Mesothelial cell of epicardium (in vitro differentiated cells): ENCODE measurements around the gene CHRNA10. TPM values are rescaled to one million over a fixed set of nuclear protein-coding genes. Genes with fewer than 3 reads are reported as not detected.

Experiments used
- DNase-seq, 2 experiments: peaks; one replicate each; pipeline ENCODE4 v3.0.0; 2021; ENCODE audit warnings: low spot score in 2 of 2; ENCODE audit not compliant: unreplicated experiment in 2 of 2
- H3K27ac Mint-ChIP-seq: 2 replicates; pipeline ENCODE4 v1.8.0; 2021; ENCODE audit warnings: mixed read lengths
- H3K27me3 Mint-ChIP-seq: 2 replicates; pipeline ENCODE4 v1.8.0; 2021; ENCODE audit warnings: low read depth, mixed read lengths
- H3K36me3 Mint-ChIP-seq: 2 replicates; pipeline ENCODE4 v1.8.0; 2021; ENCODE audit warnings: mixed read lengths
- H3K4me1 Mint-ChIP-seq: 2 replicates; pipeline ENCODE4 v1.8.0; 2021; ENCODE audit warnings: mixed read lengths
- H3K4me3 Mint-ChIP-seq: 2 replicates; pipeline ENCODE4 v1.8.0; 2021; ENCODE audit warnings: mild to moderate bottlenecking, moderate library complexity, mixed read lengths
- H3K9me3 Mint-ChIP-seq: 2 replicates; pipeline ENCODE4 v1.8.0; 2021; ENCODE audit warnings: mixed read lengths
- total RNA-seq: library from RNA; stranded (reverse); gene quantifications from 3 replicates; pipeline ENCODE4 v1.2.1, GENCODE V29; 2021
- TF ChIP-seq, protein P1 (sequence below): fragments of 200-600 bp; sonication (generic); IDR thresholded peaks from one replicate; pipeline ENCODE4 v1.5.0; 2021; ENCODE audit warnings: antibody characterized with exemption; ENCODE audit not compliant: unreplicated experiment

Gene CHRNA10
- total RNA-seq, 1 donor from 2014 or later, result 2.9 TPM

GRCh38 chr11:3669742-3670183, 1.4 kb downstream of the CHRNA10 start:
- peaks cover 48% of the 10 kb centered on the region for H3K36me3 Mint-ChIP-seq
- H3K27me3 Mint-ChIP-seq, result no peaks in the 10 kb centered on the region
- H3K27ac Mint-ChIP-seq, result no peak overlapping the region
- H3K4me3 Mint-ChIP-seq, result no peak overlapping the region
- TF ChIP-seq, protein P1, sequence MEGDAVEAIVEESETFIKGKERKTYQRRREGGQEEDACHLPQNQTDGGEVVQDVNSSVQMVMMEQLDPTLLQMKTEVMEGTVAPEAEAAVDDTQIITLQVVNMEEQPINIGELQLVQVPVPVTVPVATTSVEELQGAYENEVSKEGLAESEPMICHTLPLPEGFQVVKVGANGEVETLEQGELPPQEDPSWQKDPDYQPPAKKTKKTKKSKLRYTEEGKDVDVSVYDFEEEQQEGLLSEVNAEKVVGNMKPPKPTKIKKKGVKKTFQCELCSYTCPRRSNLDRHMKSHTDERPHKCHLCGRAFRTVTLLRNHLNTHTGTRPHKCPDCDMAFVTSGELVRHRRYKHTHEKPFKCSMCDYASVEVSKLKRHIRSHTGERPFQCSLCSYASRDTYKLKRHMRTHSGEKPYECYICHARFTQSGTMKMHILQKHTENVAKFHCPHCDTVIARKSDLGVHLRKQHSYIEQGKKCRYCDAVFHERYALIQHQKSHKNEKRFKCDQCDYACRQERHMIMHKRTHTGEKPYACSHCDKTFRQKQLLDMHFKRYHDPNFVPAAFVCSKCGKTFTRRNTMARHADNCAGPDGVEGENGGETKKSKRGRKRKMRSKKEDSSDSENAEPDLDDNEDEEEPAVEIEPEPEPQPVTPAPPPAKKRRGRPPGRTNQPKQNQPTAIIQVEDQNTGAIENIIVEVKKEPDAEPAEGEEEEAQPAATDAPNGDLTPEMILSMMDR, result no peak
- H3K9me3 Mint-ChIP-seq, result no peaks in the 10 kb centered on the region
- H3K4me1 Mint-ChIP-seq, result no peaks in the 10 kb centered on the region
- DNase-seq, result no peak

- Mint-ChIP-seq H3K27ac (no peak overlapping the region), H3K4me1 (no peaks in the 10 kb centered on the region), H3K4me3 (no peak overlapping the region), H3K9me3 (no peaks in the 10 kb centered on the region), H3K27me3 (no peaks in the 10 kb centered on the region), H3K36me3 (peaks cover 50% of the 10 kb centered on the region)
- TF ChIP-seq, protein P1, result no peak
- no peak for DNase-seq
These were observed 2.1 kb downstream of the CHRNA10 start for GRCh38 chr11:3669128-3669527.

DNA sequence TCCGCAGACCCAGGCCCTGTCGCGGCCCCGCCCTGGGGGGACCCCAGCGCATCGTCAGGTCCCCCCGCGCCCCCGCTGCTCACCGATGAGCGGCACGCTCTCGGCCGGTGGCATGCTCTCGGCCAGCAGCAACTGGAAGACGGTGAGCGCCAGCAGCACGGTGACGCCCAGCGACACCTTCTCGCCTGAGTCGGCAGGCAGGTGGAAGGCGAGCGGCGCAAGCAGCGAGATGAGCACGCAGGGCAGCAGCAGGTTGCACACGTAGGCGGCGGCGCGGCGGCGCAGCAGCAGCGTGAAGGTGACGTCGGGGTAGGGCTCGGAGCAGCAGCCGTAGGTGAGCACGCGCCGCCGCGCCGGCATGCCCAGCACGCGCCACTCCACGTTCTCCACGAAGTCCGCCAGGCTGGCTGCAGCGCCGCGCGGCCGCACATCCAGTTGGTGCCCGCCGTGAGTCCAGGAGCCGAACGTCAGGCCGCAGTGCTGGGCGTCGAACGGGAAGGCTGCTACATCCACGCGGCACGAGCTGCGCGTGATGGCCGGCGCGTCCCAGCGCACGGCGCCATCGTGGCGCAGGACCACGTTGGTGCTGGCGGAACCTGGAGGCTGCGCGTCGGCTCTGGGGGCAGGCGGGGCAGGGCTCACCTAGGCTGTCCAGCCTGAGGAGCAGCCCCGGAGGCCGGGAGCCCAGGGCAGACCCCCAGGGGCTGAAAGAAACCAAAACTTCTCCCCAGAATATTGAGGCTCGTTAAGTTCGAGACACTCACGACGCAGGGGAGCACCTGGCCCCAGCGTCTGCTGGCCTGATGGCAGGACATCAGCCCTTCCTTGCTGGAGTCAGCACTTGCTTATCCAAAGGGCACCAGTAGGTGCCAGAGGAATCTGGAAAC, 3.8 kb downstream of the CHRNA10 start:
- no peaks in the 10 kb centered on the region for H3K9me3 Mint-ChIP-seq
- no peak for DNase-seq
- TF ChIP-seq, protein P1, result no peak
- no peaks in the 10 kb centered on the region for H3K27me3 Mint-ChIP-seq
- no peaks in the 10 kb centered on the region for H3K4me1 Mint-ChIP-seq
- H3K27ac Mint-ChIP-seq, result no peak overlapping the region
- H3K36me3 Mint-ChIP-seq, result peaks cover 47% of the 10 kb centered on the region
- no peak overlapping the region for H3K4me3 Mint-ChIP-seq

DNA sequence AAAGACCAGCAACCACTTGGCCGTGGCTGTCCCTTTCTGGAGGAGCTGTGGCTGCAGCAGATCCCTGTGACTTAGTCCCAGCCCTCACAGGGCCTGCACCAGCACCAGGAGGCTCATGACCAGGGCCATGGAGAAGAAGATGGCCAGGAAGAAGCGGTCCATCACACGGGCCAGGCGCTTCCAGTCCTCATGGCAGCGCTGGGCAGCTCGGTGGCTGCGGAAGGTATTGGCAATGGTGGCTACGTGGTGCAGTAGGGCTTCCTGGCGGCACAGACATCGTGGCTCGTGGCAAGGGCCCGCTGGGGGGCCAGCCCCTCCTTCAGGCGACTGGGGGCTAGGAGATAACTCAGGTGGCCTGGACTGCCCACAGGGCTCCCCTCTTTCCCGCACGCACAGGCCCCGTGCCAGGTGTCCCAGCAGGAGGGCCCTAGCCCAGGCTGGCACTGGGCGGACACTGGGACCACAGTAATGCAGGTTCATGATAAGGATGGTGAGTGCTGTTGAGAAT, 5.1 kb downstream of the CHRNA10 start:
- H3K27me3 Mint-ChIP-seq, result no peaks in the 10 kb centered on the region
- TF ChIP-seq, protein P1, result no peak
- H3K9me3 Mint-ChIP-seq, result no peaks in the 10 kb centered on the region
- H3K36me3 Mint-ChIP-seq, result peaks cover 47% of the 10 kb centered on the region
- H3K27ac Mint-ChIP-seq, result no peak overlapping the region
- no peak overlapping the region for H3K4me3 Mint-ChIP-seq
- DNase-seq, result no peak
- no peaks in the 10 kb centered on the region for H3K4me1 Mint-ChIP-seq

DNA sequence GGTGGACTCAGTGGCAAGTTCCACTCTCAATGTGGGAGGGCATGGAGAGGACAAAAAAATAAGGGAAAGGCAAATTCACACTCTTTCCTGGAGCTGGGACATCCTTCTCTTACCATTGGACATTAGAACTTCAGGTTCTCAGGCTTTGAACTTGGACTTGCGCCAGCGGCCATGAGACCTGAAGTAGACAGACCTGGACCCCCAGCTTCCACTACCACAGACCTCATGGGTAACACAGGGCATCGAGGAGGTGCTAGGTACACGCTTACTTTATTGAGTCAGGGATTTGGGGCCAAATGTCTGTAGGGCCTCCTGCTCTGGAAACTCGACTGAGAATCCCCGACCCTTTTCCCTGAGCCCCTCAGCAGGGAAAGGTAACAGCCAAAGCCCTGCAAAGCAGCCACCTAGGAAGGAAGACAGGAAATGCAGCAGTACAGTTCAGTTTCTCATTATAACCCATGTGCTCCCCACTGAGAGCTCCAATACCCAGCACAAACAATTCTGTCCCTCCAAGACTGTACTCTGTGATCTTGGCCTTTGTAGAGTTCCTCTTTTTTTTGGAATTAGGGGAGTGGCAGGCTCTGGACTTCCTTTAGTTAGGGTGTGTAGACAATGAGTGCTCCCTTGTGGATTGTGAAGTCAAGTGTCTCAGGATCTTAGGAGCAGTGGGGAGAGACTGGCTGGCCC, 5.7 kb downstream of the CHRNA10 start:
- TF ChIP-seq, protein P1, result no peak
- DNase-seq, result no peak
- no peak overlapping the region for H3K27ac Mint-ChIP-seq
- no peaks in the 10 kb centered on the region for H3K9me3 Mint-ChIP-seq
- H3K36me3 Mint-ChIP-seq, result peaks cover 41% of the 10 kb centered on the region
- H3K27me3 Mint-ChIP-seq, result no peaks in the 10 kb centered on the region
- H3K4me3 Mint-ChIP-seq, result no peak overlapping the region
- no peaks in the 10 kb centered on the region for H3K4me1 Mint-ChIP-seq
